Heart right ventricle (tissue), 16 donors: ENCODE results near the gene ZFAND3. TPM values are rescaled to one million over a fixed set of nuclear protein-coding genes. Genes with fewer than 3 reads are reported as not detected.

Source experiments
- ATAC-seq, 8 donors: fragments of 200-7000 bp; cut with Tn5 transposase; one replicate each; pipeline ENCODE4 v1.9.1; 2020; ENCODE audit warnings: mild to moderate bottlenecking in 8 of 8, moderate library complexity in 8 of 8, moderate number of reproducible peaks in 1 of 8
- DNase-seq, 2 donors: peaks; one replicate each; pipeline ENCODE4 v3.0.0-alpha.2; 2020
- H3K27ac ChIP-seq, 10 donors: fragments of 200-600 bp; sonication (generic) in 2 of 10; one replicate each; pipeline versions ENCODE4 v1.5.0 to v1.8.0; 2020 to 2022; ENCODE audit warnings: mild to moderate bottlenecking in 3 of 10
- H3K27me3 ChIP-seq, 7 donors: fragments of 200-600 bp; one replicate each; pipeline ENCODE4 v1.8.0; 2021 to 2022; ENCODE audit warnings: mild to moderate bottlenecking in 2 of 7
- H3K36me3 ChIP-seq, 9 donors: fragments of 200-600 bp; sonication (generic) in 1 of 9; one replicate each; pipeline versions ENCODE4 v1.5.0 to v1.8.0; 2020 to 2022; ENCODE audit warnings: mild to moderate bottlenecking in 2 of 9
- H3K4me1 ChIP-seq, 9 donors: fragments of 200-600 bp; sonication (generic) in 1 of 9; one replicate each; pipeline versions ENCODE4 v1.5.0 to v1.8.0; 2020 to 2022; ENCODE audit warnings: mild to moderate bottlenecking in 4 of 9
- H3K4me3 ChIP-seq, 10 donors: fragments of 200-600 bp; sonication (generic) in 2 of 10; one replicate each; pipeline versions ENCODE4 v1.5.0 to v1.8.0; 2020 to 2022; ENCODE audit warnings: mild to moderate bottlenecking in 7 of 10, moderate library complexity in 2 of 10
- H3K9me3 ChIP-seq, 11 donors: fragments of 200-600 bp in 10 of 11; sonication (generic) in 2 of 11; one replicate each; pipeline versions ENCODE4 v1.5.0 to v1.8.0; 2013 to 2022; ENCODE audit warnings: mild to moderate bottlenecking in 2 of 11, control low read depth in 1 of 11, moderate library complexity in 1 of 11
- CTCF ChIP-seq, 9 donors: fragments of 200-600 bp; sonication (generic) in 2 of 9; IDR thresholded peaks; one replicate each; pipeline versions ENCODE4 v1.5.0 to v1.8.0; 2021 to 2022; ENCODE audit warnings: antibody characterized with exemption in 9 of 9, mild to moderate bottlenecking in 5 of 9, moderate library complexity in 1 of 9
- WGBS, 2 donors: extraction: QIAGEN DNeasy Blood & Tissue Kit; methylation state at CpG; one replicate each; pipeline ENCODE4 v1.1.7; 2013; ENCODE audit warnings: inconsistent platforms in 1 of 2; 5-methylcytosine and 5-hydroxymethylcytosine counted together
- intact Hi-C, 10 donors: fragments of 100-400 bp; cut with DNase I; formaldehyde crosslinking; loops; one replicate each; pipeline versions ENCODE4 v1.11.1 to v1.14.2; 2022
- polyA plus RNA-seq, 2 donors: library from polyadenylated mRNA; stranded (reverse); fragments of 200-250 nt; gene quantifications; one replicate each; pipeline ENCODE4 v1.2.3, GENCODE V29; 2013
- total RNA-seq, 10 donors: library from RNA; stranded (reverse); fragmentation: NEBNext Ultra II Directional in 3 of 10; extraction: Animal tissue kit (Norgen Biotek cat#: 25700) in 3 of 10; gene quantifications; one replicate each; pipeline versions ENCODE4 v1.2.1 to v1.2.4, GENCODE V29; 2021 to 2023
- donor health status: Arrhythmogenic right ventricular cardiomyopathy.
- donor health status: ischemic (EF 13 %, LVEDD 7.1; RV severe dilation, severe dysfunction).
- donor health status: healthy with polysubstance abuse.
- donor health status: DM: no; HTN: yes; CAD: no.
- donor health status: DM: no; HTN: no; CAD: no.
- donor health status: ischemic (EF 25% LVEDD 6.9; RV normal size, moderate dysfunction).
- donor health status: ischemic (EF 25% LVEDD 5.7; RV mildly dilated, moderate dysfunction).
- donor health status: healthy.
- donor health status: DM: yes; HTN: yes; CAD: no.
- donor health status: Ischemic cardiomyopathy.
- donor health status: ischemic (EF 35%, LVEDD 5.7; RV mildly dilated, moderate dysfunction).
- donor health status: nonischemic (EF 11% LVEDD 7.7; RV severe dilation, severe dysfunction).
- donor health status: DM: yes; HTN: yes; CAD: no.
- donor health status: PGD.
- donor health status: ischemic (EF 29% LVEDD 5.4; RV normal size, mild dysfunction).
- donor health status: nonischemic (EF 23%, LVEDD 6.1; RV moderate dilation, normal function).

The ZFAND3 gene
- total and polyA plus RNA-seq, 12 donors, result 24.4 to 123 (median 105) TPM

GRCh38 chr6:38188677-38189335 is 369.3 kb downstream of the ZFAND3 start:
- Histone ChIP-seq H3K4me1 (no peaks in the 10 kb centered on the region), H3K9me3 (no peaks in the 10 kb centered on the region), H3K4me3 (no peak overlapping the region), H3K27ac (no peak overlapping the region), H3K27me3 (no peaks in the 10 kb centered on the region), H3K36me3 (peaks cover 0 to 6% (median 0%) of the 10 kb centered on the region in 9 donors)
- ATAC-seq, result no peak
- DNase-seq, result no peak
- 94 to 97% methylated on average over 14 of the region's 14 CpGs for WGBS, 2 donors
- intact Hi-C loops, result no loop called here
- no peak for TF ChIP-seq CTCF (IDR thresholded peaks at IDR 0.05)

- Histone ChIP-seq H3K4me3 (no peak overlapping the region), H3K27ac (no peak overlapping the region), H3K4me1 (no peaks in the 10 kb centered on the region), H3K36me3 (peaks cover 0 to 6% (median 0%) of the 10 kb centered on the region in 9 donors), H3K27me3 (no peaks in the 10 kb centered on the region), H3K9me3 (no peaks in the 10 kb centered on the region)
- no peak for TF ChIP-seq CTCF (IDR thresholded peaks at IDR 0.05)
- intact Hi-C loops, result no loop called here
- ATAC-seq (no peak), DNase-seq (no peak)
- WGBS, 2 donors, result 92% methylated on average over 9 of the region's 9 CpGs
Observed at GRCh38 chr6:38191418-38191817, 371.9 kb downstream of the ZFAND3 start.

- Histone ChIP-seq H3K27ac (no peak overlapping the region), H3K27me3 (no peaks in the 10 kb centered on the region), H3K36me3 (peaks cover 0 to 6% (median 0%) of the 10 kb centered on the region in 9 donors), H3K9me3 (no peaks in the 10 kb centered on the region), H3K4me3 (no peak overlapping the region), H3K4me1 (no peaks in the 10 kb centered on the region)
- intact Hi-C loops, result no loop called here
- ATAC-seq, result no peak
- TF ChIP-seq CTCF (IDR thresholded peaks at IDR 0.05), result no peak
- WGBS, 2 donors, result 80 to 89% methylated on average over 9 of the region's 9 CpGs
- no peak for DNase-seq
Observed at GRCh38 chr6:38192011-38192410, 372.5 kb downstream of the ZFAND3 start.

- Histone ChIP-seq H3K36me3 (peaks cover 0 to 6% (median 0%) of the 10 kb centered on the region in 9 donors), H3K27ac (no peak overlapping the region), H3K4me1 (no peaks in the 10 kb centered on the region), H3K27me3 (no peaks in the 10 kb centered on the region), H3K4me3 (no peak overlapping the region), H3K9me3 (no peaks in the 10 kb centered on the region)
- TF ChIP-seq CTCF (IDR thresholded peaks at IDR 0.05), result no peak
- WGBS, 2 donors, result 68 to 72% methylated on average over 5 of the region's 5 CpGs
- ATAC-seq (no peak), DNase-seq (no peak)
- intact Hi-C loops, result no loop called here
Observed at GRCh38 chr6:38192487-38192886, 373.0 kb downstream of the ZFAND3 start.
